K562 (cell line): ENCODE results near the gene DHDH. TPM values are rescaled to one million over a fixed set of nuclear protein-coding genes. Genes with fewer than 3 reads are reported as not detected.

Source experiments
- EZH2 ChIP-seq: IDR thresholded peaks from 2 replicates; pipeline ENCODE4 v1.6.1; 2012; ENCODE audit warnings: low read depth, mild to moderate bottlenecking, inconsistent platforms, low read length, borderline replicate concordance
- FOXK1 ChIP-seq: sonication (generic); formaldehyde crosslinking; IDR thresholded peaks from 2 replicates; pipeline ENCODE4 v1.8.0; 2022; ENCODE audit warnings: missing genetic modification reagents, mild to moderate bottlenecking, borderline replicate concordance
- HIVEP1 ChIP-seq: fragments of 250-450 bp; sonication (Bioruptor Pico); IDR thresholded peaks from 2 replicates; pipeline ENCODE4 v1.4.0; 2020; ENCODE audit warnings: mild to moderate bottlenecking
- HNRNPH1 ChIP-seq: fragments of 200-400 bp; formaldehyde crosslinking; optimal IDR thresholded peaks from 2 replicates; pipeline ENCODE3; 2017; ENCODE audit warnings: low read depth, mild to moderate bottlenecking, low read length, moderate library complexity
- LCOR ChIP-seq: sonication (generic); formaldehyde crosslinking; IDR thresholded peaks from 2 replicates; pipeline ENCODE4 v1.8.0; 2022; ENCODE audit warnings: mild to moderate bottlenecking, missing genetic modification reagents
- MCM2 ChIP-seq: fragments of 450-650 bp; IDR thresholded peaks from 2 replicates; pipeline ENCODE4 v1.6.1; 2017; ENCODE audit warnings: low read depth, mild to moderate bottlenecking
- POLR2A ChIP-seq: fragments of 450-650 bp; conservative IDR thresholded peaks from 2 replicates; pipeline ENCODE4 v1.6.1; 2016
- PRMT5 ChIP-seq: sonication (generic); formaldehyde crosslinking; IDR thresholded peaks from 2 replicates; pipeline ENCODE4 v1.5.0; 2020; ENCODE audit warnings: missing genetic modification reagents
- RBBP5 ChIP-seq: fragments of 200-600 bp; sonication (generic); IDR thresholded peaks from 2 replicates; pipeline ENCODE4 v1.6.1; 2012; ENCODE audit warnings: borderline replicate concordance, mild to moderate bottlenecking, low read length, control low read depth, inconsistent platforms; ENCODE audit not compliant: insufficient read depth, poor library complexity, severe bottlenecking
- RBM15 ChIP-seq: fragments of 200-400 bp; formaldehyde crosslinking; IDR thresholded peaks from 2 replicates; pipeline ENCODE4 v1.6.1; 2018; ENCODE audit warnings: mild to moderate bottlenecking, low read length, moderate library complexity; ENCODE audit not compliant: insufficient read depth
- RBM17 ChIP-seq: fragments of 200-400 bp; formaldehyde crosslinking; IDR thresholded peaks from 2 replicates; pipeline ENCODE4 v1.6.1; 2017; ENCODE audit warnings: low read depth, mild to moderate bottlenecking, low read length, borderline replicate concordance
- SMARCA4 ChIP-seq: fragments of 450-650 bp; IDR thresholded peaks from 2 replicates; pipeline ENCODE4 v1.6.1; 2016
- SMARCA5 ChIP-seq: fragments of 450-650 bp; IDR thresholded peaks from 2 replicates; pipeline ENCODE4 v1.6.1; 2016
- STAT5B ChIP-seq: fragments of 250-450 bp; sonication (Bioruptor Pico); IDR thresholded peaks from 2 replicates; pipeline ENCODE4 v1.8.0; 2021; ENCODE audit warnings: mild to moderate bottlenecking, inconsistent platforms
- U2AF1 ChIP-seq: fragments of 200-400 bp; formaldehyde crosslinking; optimal IDR thresholded peaks from 2 replicates; pipeline ENCODE3; 2017; ENCODE audit warnings: mild to moderate bottlenecking, low read depth, low read length, moderate library complexity
- XRCC5 ChIP-seq: fragments of 200-400 bp; formaldehyde crosslinking; IDR thresholded peaks from 2 replicates; pipeline ENCODE4 v1.6.1; 2017; ENCODE audit warnings: low read depth, mild to moderate bottlenecking, low read length
- YY1 ChIP-seq, 3 experiments: IDR thresholded peaks; 2 replicates each; pipeline ENCODE4 v1.6.1; 2011; ENCODE audit warnings: low read length in 2 of 3, mild to moderate bottlenecking in 2 of 3, moderate library complexity in 2 of 3, borderline replicate concordance in 1 of 3, control low read depth in 1 of 3, low read depth in 1 of 3; ENCODE audit not compliant: insufficient read depth in 3 of 3, insufficient replicate concordance in 2 of 3, control insufficient read depth in 1 of 3, insufficient read length in 1 of 3; ENCODE audit errors: extremely low read depth in 1 of 3
- ZNF146 ChIP-seq: IDR thresholded peaks from one replicate; pipeline ENCODE4 v1.6.1; 2018; ENCODE audit warnings: missing compliant biosample characterization; ENCODE audit not compliant: unreplicated experiment
- ZNF384 ChIP-seq: IDR thresholded peaks from 2 replicates; pipeline ENCODE4 v1.6.1; 2012; ENCODE audit warnings: low read depth, low read length, improper control_type of control experiment
- polyA plus RNA-seq, 8 experiments: library from polyadenylated mRNA; depleted of rRNA in 4 of 8; stranded (reverse) in 5 of 8; unstranded in 3 of 8; fragments of >200 nt; fragmentation: Nextera tagmentation in 2 of 8; fragmentation: Illumina TruSeq in 1 of 8; extraction: Ambion mirVana in 2 of 8; extraction: Trizol in 1 of 8; gene quantifications; 2 replicates each; pipeline versions ENCODE4 v1.2.1 to v1.2.3, GENCODE V29; 2011 to 2014; ENCODE audit warnings: inconsistent platforms in 1 of 8, missing spikeins in 1 of 8
- total RNA-seq, 7 experiments: library from RNA; depleted of rRNA in 6 of 7; stranded (reverse); fragments of >200 nt in 6 of 7; fragmentation: Illumina TruSeq in 2 of 7; extraction: Trizol in 2 of 7; gene quantifications; 2 replicates each; pipeline versions ENCODE4 v1.2.1 to v1.2.3, GENCODE V29; 2011 to 2021; ENCODE audit warnings: low replicate concordance in 1 of 7
- TF ChIP-seq, protein P1 (sequence below): sonication (generic); IDR thresholded peaks from 2 replicates; pipeline ENCODE4 v1.6.1; 2016
- TF ChIP-seq, protein P2 (sequence below): fragments of 200-800 bp; sonication (Bioruptor generic); IDR thresholded peaks from 2 replicates; pipeline ENCODE4 v1.6.1; 2017; ENCODE audit warnings: missing genetic modification characterization, missing compliant biosample characterization
- TF ChIP-seq, protein P3 (sequence below): fragments of 250-450 bp; sonication (Bioruptor Pico); IDR thresholded peaks from 2 replicates; pipeline ENCODE4 v1.5.0; 2021; ENCODE audit warnings: mild to moderate bottlenecking, moderate library complexity
- TF ChIP-seq, protein P4 (sequence below): IDR thresholded peaks from 3 replicates; pipeline ENCODE4 v1.6.1; 2011; ENCODE audit warnings: borderline replicate concordance, mild to moderate bottlenecking; ENCODE audit not compliant: insufficient read length, insufficient read depth

Gene DHDH
- total and polyA plus RNA-seq, 9 of the 15 experiments (the other 6 are each of a cell fraction or from before 2014, with no cell fraction given): 0.37 to 1.9 (median 0.87) TPM

DNA sequence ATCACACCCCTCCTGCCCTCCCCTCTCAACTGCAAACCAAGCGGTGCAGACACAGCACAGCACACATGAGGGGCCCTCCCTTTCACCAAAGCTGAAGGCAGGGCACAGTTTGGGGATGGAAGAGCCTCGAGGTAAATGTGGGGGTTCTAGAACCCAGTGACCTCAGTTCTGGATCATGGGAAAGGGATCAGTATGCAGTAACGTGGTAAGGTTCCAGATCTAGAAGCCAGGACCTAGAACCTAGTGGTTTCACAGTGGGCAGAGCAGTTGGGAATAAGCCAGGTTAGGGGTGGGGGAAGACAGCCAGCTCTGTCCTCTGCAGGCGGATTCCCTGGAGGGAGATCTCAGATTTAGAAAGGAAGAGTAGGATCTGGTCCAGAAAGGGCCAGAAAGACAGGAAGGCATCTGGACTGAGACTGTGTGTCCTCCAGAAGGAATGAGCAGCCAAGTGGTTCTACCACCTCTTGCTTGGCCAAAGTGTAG lies 34.7 kb downstream of the DHDH start (continued):
- TF ChIP-seq SMARCA4: no peak
- peak; percentile 32 for TF ChIP-seq POLR2A
- TF ChIP-seq, protein P1, sequence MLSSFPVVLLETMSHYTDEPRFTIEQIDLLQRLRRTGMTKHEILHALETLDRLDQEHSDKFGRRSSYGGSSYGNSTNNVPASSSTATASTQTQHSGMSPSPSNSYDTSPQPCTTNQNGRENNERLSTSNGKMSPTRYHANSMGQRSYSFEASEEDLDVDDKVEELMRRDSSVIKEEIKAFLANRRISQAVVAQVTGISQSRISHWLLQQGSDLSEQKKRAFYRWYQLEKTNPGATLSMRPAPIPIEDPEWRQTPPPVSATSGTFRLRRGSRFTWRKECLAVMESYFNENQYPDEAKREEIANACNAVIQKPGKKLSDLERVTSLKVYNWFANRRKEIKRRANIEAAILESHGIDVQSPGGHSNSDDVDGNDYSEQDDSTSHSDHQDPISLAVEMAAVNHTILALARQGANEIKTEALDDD: no peak
- TF ChIP-seq LCOR (CRISPR knock-in tag): no peak
- TF ChIP-seq U2AF1: no peak
- TF ChIP-seq HNRNPH1: no peak
- no peak for TF ChIP-seq HIVEP1
- no peak for TF ChIP-seq PRMT5 (CRISPR knock-in tag)
- TF ChIP-seq YY1 (IDR thresholded peaks at IDR 0.05; ENCODE audit: borderline replicate concordance in 1 of 3, control insufficient read depth in 1 of 3, extremely low read depth in 1 of 3, insufficient read depth in 3 of 3, insufficient read length in 1 of 3, insufficient replicate concordance in 2 of 3, low read depth in 1 of 3, low read length in 2 of 3): peak in 1 of 3 experiments; percentile 6
- no peak for TF ChIP-seq ZNF384
- TF ChIP-seq RBM15: no peak
- TF ChIP-seq RBBP5: no peak
- TF ChIP-seq EZH2: no peak
- TF ChIP-seq SMARCA5: no peak
- TF ChIP-seq ZNF146 (CRISPR knock-in tag): no peak
- no peak for TF ChIP-seq MCM2
- no peak for TF ChIP-seq FOXK1
- no peak for TF ChIP-seq STAT5B (CRISPR knock-in tag)
- no peak for TF ChIP-seq RBM17
- TF ChIP-seq, protein P2, sequence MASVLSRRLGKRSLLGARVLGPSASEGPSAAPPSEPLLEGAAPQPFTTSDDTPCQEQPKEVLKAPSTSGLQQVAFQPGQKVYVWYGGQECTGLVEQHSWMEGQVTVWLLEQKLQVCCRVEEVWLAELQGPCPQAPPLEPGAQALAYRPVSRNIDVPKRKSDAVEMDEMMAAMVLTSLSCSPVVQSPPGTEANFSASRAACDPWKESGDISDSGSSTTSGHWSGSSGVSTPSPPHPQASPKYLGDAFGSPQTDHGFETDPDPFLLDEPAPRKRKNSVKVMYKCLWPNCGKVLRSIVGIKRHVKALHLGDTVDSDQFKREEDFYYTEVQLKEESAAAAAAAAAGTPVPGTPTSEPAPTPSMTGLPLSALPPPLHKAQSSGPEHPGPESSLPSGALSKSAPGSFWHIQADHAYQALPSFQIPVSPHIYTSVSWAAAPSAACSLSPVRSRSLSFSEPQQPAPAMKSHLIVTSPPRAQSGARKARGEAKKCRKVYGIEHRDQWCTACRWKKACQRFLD (CRISPR knock-in tag): peak; percentile 1; the same call in 1 of the 2 replicates
- TF ChIP-seq XRCC5: no peak
- TF ChIP-seq, protein P3, sequence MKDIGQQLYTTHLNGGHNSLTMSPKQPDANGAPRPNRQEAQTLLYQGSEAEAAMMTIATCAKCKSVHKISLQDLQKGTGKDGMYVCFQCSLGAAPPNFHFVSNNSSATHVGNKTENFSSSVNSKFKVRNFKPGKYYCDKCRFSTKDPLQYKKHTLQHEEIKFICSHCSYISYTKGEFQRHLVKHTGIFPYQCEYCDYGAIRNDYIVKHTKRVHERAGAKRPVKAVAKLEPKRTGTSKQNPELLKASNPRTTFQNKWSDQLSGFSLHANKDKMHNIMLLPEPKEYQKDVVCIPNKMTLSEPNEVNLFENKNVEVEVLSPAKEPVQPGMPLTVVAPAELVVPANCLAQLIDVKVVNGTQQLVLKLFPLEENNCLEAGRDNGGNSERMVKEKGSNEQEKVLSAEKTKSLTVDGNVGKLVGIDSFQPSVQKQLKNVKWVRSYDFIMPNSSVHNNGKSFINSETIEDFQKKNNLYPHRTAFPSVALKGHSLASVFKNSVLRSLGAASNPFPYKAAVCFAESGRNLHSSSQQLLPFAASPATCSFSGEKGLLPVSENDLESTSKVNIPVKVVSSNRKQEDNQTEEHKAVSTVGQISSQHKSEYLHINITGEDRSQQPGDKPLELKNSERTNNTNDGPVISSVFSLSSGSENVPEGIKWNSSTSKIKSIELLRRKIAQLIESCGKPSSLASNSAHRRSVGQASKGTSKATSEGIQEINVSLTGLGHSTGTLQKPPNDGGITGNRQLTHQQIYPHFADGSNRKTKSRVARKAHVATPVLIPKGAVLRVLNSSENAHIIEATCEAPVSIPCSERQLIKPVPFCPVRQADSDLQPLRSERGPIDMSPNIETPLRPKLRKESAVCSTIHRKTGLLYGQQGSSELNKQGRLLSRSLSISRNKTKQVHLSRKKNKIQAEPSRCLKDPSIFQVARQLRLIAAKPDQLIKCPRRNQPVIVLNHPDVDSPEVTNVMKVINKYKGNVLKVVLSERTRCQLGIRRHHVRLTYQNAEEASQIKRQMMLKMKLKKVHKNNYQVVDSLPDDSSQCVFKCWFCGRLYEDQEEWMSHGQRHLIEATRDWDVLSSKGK (CRISPR knock-in tag): no peak
- TF ChIP-seq, protein P4, sequence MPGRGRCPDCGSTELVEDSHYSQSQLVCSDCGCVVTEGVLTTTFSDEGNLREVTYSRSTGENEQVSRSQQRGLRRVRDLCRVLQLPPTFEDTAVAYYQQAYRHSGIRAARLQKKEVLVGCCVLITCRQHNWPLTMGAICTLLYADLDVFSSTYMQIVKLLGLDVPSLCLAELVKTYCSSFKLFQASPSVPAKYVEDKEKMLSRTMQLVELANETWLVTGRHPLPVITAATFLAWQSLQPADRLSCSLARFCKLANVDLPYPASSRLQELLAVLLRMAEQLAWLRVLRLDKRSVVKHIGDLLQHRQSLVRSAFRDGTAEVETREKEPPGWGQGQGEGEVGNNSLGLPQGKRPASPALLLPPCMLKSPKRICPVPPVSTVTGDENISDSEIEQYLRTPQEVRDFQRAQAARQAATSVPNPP: no peak
